ENCODE results near the gene ATP5PO.

GRCh38 chr21:33884376-33885171 lies 31.0 kb downstream of the ATP5PO start:
- TF ChIP-seq, protein P1, sequence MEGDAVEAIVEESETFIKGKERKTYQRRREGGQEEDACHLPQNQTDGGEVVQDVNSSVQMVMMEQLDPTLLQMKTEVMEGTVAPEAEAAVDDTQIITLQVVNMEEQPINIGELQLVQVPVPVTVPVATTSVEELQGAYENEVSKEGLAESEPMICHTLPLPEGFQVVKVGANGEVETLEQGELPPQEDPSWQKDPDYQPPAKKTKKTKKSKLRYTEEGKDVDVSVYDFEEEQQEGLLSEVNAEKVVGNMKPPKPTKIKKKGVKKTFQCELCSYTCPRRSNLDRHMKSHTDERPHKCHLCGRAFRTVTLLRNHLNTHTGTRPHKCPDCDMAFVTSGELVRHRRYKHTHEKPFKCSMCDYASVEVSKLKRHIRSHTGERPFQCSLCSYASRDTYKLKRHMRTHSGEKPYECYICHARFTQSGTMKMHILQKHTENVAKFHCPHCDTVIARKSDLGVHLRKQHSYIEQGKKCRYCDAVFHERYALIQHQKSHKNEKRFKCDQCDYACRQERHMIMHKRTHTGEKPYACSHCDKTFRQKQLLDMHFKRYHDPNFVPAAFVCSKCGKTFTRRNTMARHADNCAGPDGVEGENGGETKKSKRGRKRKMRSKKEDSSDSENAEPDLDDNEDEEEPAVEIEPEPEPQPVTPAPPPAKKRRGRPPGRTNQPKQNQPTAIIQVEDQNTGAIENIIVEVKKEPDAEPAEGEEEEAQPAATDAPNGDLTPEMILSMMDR (IDR thresholded peaks at IDR 0.05): no peak
- no peak for TF ChIP-seq POLR2AphosphoS5 (IDR thresholded peaks at IDR 0.05)
